GM18508 (cell line): ENCODE data around the gene NCR3LG1.
"Not testable (repeated sequence)": the region's sequence is repeated elsewhere in the genome, so short reads cannot be mapped to it uniquely, and the experiment has no call there.

Experiments used
- ATAC-seq: cut with Tn5 transposase; IDR thresholded peaks from one replicate; pipeline ENCODE4 v1.9.1; 2021; ENCODE audit warnings: moderate number of reproducible peaks; ENCODE audit not compliant: insufficient read depth, unreplicated experiment

NCR3LG1 gene

GRCh38 chr11:17408026-17408425 is 56.4 kb downstream of the NCR3LG1 start:
- ATAC-seq: no peak

- ATAC-seq: no peak
These were observed 57.0 kb downstream of the NCR3LG1 start for GRCh38 chr11:17408641-17409040.

DNA sequence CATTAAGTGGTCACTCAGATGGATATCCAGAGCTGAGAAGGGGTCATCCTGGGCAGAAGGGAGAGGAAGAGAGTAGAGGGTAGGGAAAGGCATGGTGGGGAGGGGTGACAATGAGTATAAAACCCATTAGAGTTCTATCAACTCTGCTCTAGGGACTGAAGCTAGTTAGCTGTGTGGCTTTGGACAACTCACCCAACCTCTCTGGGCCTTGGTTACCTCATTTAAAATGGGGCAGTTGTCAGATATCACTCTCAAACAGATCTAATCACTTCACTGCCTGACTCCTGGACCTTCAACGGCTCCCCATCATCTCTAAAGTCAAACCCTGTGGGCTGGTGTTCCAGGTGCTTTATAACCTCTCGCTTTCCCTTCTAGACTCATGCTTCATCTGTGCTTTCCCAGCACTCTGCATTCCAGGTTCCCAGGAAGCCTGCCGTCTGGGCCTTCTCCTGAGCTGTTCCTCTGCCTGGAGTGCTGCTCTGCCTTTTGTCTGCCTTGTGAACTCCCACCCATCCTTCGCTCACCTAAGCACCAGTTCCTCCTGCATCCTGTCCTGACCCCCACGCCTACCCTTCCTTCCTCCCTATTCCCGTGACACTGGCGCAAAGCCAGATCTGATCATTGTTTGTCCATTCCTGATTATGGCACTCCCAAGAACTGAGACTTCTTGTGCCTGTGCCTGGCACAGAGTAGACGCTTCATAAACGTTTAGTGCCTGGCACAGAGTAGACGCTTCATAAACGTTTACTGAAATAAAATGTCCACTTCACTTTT is 59.2 kb downstream of the NCR3LG1 start:
- no peak for ATAC-seq

GRCh38 chr11:17411418-17411817 is 59.8 kb downstream of the NCR3LG1 start:
- no peak for ATAC-seq

- ATAC-seq: no peak
These were observed 61.0 kb downstream of the NCR3LG1 start for GRCh38 chr11:17412488-17413180.

GRCh38 chr11:17413414-17414316 is 62.1 kb downstream of the NCR3LG1 start:
- ATAC-seq: no peak

DNA sequence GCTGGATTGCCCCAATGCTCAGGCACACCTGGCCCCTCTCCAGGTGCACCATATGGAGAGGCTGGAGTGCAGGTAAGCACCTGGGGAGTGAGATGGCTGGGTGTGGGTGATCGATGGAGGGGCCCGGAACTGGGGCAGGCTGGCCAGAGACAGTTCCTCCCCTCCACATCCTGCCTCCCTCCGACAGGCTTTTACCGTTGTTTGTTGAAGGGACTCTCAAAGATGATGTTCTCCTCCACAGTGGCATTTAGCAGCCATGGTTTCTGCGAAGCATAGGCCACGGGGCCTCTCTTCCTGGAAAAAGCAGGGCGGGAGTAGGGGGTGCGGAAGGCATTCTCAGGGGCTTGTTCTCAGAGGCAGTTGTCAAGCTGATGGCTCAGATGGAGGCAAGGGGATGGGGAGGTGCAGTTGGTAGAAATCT is 62.7 kb downstream of the NCR3LG1 start:
- ATAC-seq: no peak

DNA sequence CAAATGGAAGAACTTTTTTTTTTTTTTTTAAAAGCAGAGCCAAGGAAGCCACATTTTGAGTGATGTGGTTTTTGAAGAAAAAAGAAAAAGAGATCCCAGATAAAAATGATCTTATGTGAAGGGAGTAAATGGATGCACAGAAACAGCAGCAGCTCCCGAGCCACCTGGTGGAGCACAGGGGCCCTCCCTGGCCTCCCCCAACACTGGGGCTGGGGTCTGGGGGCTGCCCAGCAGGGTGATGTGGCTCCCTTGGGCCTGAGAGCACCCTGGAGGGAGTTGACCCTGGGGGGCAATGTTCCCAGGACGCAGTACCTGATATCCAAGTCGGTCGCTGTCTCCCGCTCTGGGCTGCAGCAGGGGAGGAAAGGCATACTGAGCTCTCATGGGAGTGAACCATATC is 63.4 kb downstream of the NCR3LG1 start:
- ATAC-seq: no peak

DNA sequence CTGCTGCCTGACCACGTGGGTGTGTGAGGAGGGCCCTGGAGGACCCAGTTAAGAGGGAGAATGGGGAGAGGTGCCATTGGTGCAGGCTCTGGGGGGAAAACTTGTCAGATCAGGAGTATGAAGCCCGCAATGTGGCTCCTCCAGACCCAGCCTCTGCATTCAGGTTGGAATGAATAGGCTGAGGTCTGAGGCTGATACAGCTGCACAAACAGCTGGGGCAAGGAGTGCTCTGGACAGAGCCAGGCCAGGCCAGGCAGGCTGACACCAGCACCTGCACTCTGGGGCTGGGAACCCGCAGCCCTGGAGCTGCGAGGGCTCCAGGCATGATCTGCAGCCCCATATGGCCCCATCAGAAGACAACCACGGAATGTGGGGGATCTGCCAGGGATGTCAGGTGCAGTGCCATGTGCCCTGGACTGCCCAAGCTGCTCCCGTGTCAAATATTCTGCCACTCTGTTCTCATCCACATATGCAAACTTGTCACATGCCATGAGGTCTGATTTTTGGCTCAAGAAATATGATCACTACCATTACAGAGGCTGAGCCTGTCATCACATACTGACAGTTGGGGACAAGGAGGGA is 64.0 kb downstream of the NCR3LG1 start:
- ATAC-seq: no peak

DNA sequence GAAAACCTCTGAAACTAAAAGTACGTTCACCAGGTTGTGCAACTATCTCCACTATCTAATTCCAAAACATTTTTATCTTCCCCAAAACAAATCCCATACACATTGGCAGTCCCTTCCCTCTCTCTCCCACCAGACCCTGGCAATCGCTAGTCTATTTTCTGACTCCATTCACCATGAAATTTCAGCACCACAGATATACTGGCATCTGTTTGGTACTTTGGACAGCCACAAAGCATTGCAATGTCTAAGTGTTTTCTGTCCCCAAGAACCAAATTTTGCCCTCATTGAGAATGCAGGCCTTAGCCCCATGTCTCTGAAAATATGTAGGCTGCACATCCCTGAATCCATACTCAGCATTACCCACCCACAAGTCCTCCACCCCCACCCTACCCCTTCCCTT is 64.9 kb downstream of the NCR3LG1 start:
- no peak for ATAC-seq

DNA sequence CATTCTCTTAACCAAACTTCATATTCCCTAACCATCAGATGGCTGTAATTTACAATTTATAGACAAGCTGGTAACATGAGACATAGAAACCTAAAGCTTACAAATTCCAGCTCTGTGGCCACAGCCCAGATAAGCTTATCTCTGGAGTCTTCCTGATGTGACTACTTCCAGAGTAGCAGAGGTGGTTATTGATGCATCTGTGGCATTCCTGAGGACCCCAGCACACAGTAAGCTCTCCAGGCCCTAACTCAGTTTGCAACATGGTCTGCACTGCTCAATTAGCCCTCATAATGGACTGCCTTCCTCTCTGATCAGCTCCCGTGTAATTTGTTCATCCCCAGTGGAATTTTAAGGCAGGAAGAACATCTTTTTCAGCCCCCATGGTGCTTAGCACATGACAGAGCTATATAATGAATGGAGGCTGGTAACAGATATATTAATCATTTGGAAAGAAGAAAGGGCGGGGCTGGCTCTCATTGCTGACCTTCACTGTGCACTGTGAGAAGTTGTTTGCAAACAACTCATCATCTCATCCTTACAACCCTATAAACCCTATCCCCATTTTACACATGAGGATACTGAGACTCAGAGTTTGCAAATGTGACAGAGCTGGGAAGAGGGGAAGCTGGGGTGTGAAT is 67.0 kb downstream of the NCR3LG1 start:
- ATAC-seq: no peak

- ATAC-seq: no peak
These were observed 70.2 kb downstream of the NCR3LG1 start for GRCh38 chr11:17421781-17422180.

GRCh38 chr11:17423533-17424310 is 72.1 kb downstream of the NCR3LG1 start:
- ATAC-seq: no peak

GRCh38 chr11:17426233-17426632 is 74.6 kb downstream of the NCR3LG1 start:
- not testable (repeated sequence) for ATAC-seq
